Neural crest cell (in vitro differentiated cells): ENCODE data around the gene GJD3. TPM values are rescaled to one million over a fixed set of nuclear protein-coding genes. Genes with fewer than 3 reads are reported as not detected.
A peak's percentile ranks its signal among the peaks of the same experiment; 100 is the strongest.
"Not testable (repeated sequence)": the region's sequence is repeated elsewhere in the genome, so short reads cannot be mapped to it uniquely, and the experiment has no call there.

Experiments used
- DNase-seq: peaks from one replicate; pipeline ENCODE4 v3.0.0; 2021; ENCODE audit warnings: low read depth, mixed read lengths, low spot score
- H3K27ac Mint-ChIP-seq: one replicate; pipeline ENCODE4 v1.8.0; 2021; ENCODE audit warnings: mild to moderate bottlenecking, mixed read lengths; ENCODE audit not compliant: unreplicated experiment
- H3K27me3 Mint-ChIP-seq: 2 replicates; pipeline ENCODE4 v1.8.0; 2021; ENCODE audit warnings: low read depth, mild to moderate bottlenecking, mixed read lengths
- H3K36me3 Mint-ChIP-seq: 2 replicates; pipeline ENCODE4 v1.8.0; 2021; ENCODE audit warnings: low read depth, mild to moderate bottlenecking, mixed read lengths
- H3K4me1 Mint-ChIP-seq: 2 replicates; pipeline ENCODE4 v1.8.0; 2021; ENCODE audit warnings: mixed read lengths
- H3K4me3 Mint-ChIP-seq: one replicate; pipeline ENCODE4 v1.8.0; 2021; ENCODE audit warnings: mild to moderate bottlenecking, mixed read lengths
- H3K9me3 Mint-ChIP-seq: 2 replicates; pipeline ENCODE4 v1.8.0; 2021; ENCODE audit warnings: mixed read lengths
- CTCF ChIP-seq: fragments of 200-600 bp; sonication (generic); conservative IDR thresholded peaks from 2 replicates; pipeline ENCODE4 v1.5.0; 2021; ENCODE audit warnings: antibody characterized with exemption, mild to moderate bottlenecking
- total RNA-seq: library from RNA; stranded (reverse); gene quantifications from 2 replicates; pipeline ENCODE4 v1.2.1, GENCODE V29; 2021

GJD3 gene
- total RNA-seq, 1 donor from 2014 or later: not detected

DNA sequence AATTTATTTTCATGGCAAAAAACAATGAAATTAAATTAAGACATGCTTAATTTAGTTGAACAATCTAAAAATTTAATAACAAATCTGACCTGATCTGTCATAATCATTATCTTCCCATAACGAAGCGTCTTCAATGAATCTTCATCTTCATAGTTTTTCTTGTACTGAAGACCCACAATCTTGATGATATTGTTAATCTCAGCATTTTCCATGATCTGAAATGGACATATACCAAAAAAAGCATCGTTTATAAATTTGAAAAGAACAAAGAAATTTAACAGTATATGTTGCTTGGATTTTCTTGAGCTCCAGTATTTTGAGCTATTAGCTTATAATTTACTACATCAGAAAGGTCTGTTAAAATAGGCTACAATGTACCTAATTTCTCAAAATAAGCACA lies 42.9 kb upstream of the GJD3 start:
- Mint-ChIP-seq H3K4me3 (no peak overlapping the region), H3K36me3 (peaks cover 27% of the 10 kb centered on the region), H3K4me1 (peaks cover 5% of the 10 kb centered on the region), H3K27me3 (no peaks in the 10 kb centered on the region), H3K27ac (no peak overlapping the region), H3K9me3 (no peaks in the 10 kb centered on the region)
- TF ChIP-seq CTCF: no peak
- no peak for DNase-seq

GRCh38 chr17:40404003-40404402 lies 39.5 kb upstream of the GJD3 start:
- H3K4me3 Mint-ChIP-seq: no peak overlapping the region
- H3K9me3 Mint-ChIP-seq: no peaks in the 10 kb centered on the region
- no peak for DNase-seq
- no peak for TF ChIP-seq CTCF
- H3K27ac Mint-ChIP-seq: no peak overlapping the region
- H3K27me3 Mint-ChIP-seq: no peaks in the 10 kb centered on the region
- peaks cover 31% of the 10 kb centered on the region for H3K36me3 Mint-ChIP-seq
- no peaks in the 10 kb centered on the region for H3K4me1 Mint-ChIP-seq

- no peak for TF ChIP-seq CTCF
- peaks cover 31% of the 10 kb centered on the region for H3K36me3 Mint-ChIP-seq
These were observed 38.1 kb upstream of the GJD3 start for GRCh38 chr17:40402668-40403067.

DNA sequence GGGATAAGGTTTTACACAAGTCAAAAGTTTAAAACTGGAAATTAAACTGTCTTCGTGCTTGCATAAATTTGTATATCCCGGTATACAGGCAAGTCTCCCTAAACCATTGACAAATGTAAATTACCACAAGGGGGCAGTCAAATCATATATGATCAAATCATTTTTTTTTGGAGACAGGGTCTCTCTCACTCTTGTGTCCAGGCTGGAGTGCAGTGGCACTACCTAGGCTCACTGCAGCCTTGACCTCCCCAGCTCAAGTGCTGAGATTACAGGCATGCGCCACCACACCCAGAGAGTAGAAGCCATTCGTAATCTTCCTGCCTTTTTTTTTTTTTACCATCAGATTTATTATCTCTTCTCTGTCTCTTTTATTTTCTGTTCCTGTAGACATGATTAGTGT lies 34.6 kb upstream of the GJD3 start:
- H3K27me3 Mint-ChIP-seq: no peaks in the 10 kb centered on the region
- H3K36me3 Mint-ChIP-seq: peaks cover 28% of the 10 kb centered on the region

More at GRCh38 chr17:40402668-40403067, 38.1 kb upstream of the GJD3 start:
- no peak for DNase-seq
- Mint-ChIP-seq H3K27me3 (no peaks in the 10 kb centered on the region), H3K9me3 (no peaks in the 10 kb centered on the region), H3K4me3 (no peak overlapping the region), H3K4me1 (no peaks in the 10 kb centered on the region), H3K27ac (no peak overlapping the region)

GRCh38 chr17:40386555-40386954 lies 22.0 kb upstream of the GJD3 start:
- H3K4me3 Mint-ChIP-seq, DNase-seq, H3K4me1 Mint-ChIP-seq, H3K27ac Mint-ChIP-seq, H3K27me3 Mint-ChIP-seq, H3K36me3 Mint-ChIP-seq, H3K9me3 Mint-ChIP-seq: not testable (repeated sequence)

More for the DNA sequence above, 34.6 kb upstream of the GJD3 start:
- Mint-ChIP-seq H3K4me1 (no peaks in the 10 kb centered on the region), H3K9me3 (no peaks in the 10 kb centered on the region), H3K27ac (no peak overlapping the region), H3K4me3 (no peak overlapping the region)
- peak; percentile 72 for TF ChIP-seq CTCF
- DNase-seq: no peak

DNA sequence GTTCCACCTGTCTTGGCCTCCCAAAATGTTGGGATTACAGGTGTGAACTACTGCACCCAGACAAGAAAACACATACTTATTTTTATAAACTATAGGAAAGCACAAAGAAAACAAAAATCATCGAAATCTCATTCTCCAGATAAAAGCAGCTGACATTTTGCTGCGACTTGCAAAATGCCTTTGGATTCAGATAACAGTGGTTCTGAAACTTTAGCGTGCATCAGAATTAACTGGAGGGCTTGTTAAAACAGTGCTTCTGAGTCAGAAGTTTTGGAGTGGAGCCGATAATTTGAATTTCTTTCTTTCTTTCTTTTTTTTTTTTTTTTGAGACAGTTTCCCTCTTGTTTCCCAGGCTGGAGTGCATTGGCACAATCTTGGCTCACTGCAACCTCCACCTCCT lies 17.7 kb upstream of the GJD3 start:
- no peak overlapping the region for H3K4me3 Mint-ChIP-seq
- DNase-seq: no peak
- no peak overlapping the region for H3K27ac Mint-ChIP-seq
- H3K4me1 Mint-ChIP-seq: no peaks in the 10 kb centered on the region
- no peaks in the 10 kb centered on the region for H3K9me3 Mint-ChIP-seq
- no peak for TF ChIP-seq CTCF
- no peaks in the 10 kb centered on the region for H3K36me3 Mint-ChIP-seq
- H3K27me3 Mint-ChIP-seq: no peaks in the 10 kb centered on the region
